HG03280 (cell line): Measurements from ENCODE around the gene MSH5.

ENCODE experiments used
- ATAC-seq: cut with Tn5 transposase; IDR thresholded peaks from one replicate; pipeline ENCODE4 v1.9.1; 2021; ENCODE audit warnings: mild to moderate bottlenecking, moderate library complexity; ENCODE audit not compliant: unreplicated experiment

MSH5 gene

GRCh38 chr6:31728767-31729514, 10.9 kb upstream of the MSH5 start, which contains the start of gene DDAH2:
Gene DDAH2, minus strand, starts transcription at chr6:31729299. Its CDS starts 138 bp downstream, at chr6:31729161.
- no peak for ATAC-seq

GRCh38 chr6:31729515-31729978, 10.3 kb upstream of the MSH5 start:
- ATAC-seq: peak; percentile 44

- peak; percentile 42 for ATAC-seq
Measured at GRCh38 chr6:31729979-31730630, 9.7 kb upstream of the MSH5 start.

GRCh38 chr6:31730631-31731086, 9.1 kb upstream of the MSH5 start:
- ATAC-seq: no peak

- ATAC-seq: no peak
Measured at GRCh38 chr6:31732029-31732428, 7.8 kb upstream of the MSH5 start.

GRCh38 chr6:31733734-31734133, 6.1 kb upstream of the MSH5 start:
- ATAC-seq: no peak

GRCh38 chr6:31734247-31734820, 5.5 kb upstream of the MSH5 start:
- no peak for ATAC-seq

GRCh38 chr6:31734821-31735406, 4.9 kb upstream of the MSH5 start:
- no peak for ATAC-seq

GRCh38 chr6:31736021-31736767, 3.6 kb upstream of the MSH5 start, which contains the start of gene CLIC1:
Gene CLIC1, minus strand, starts transcription at chr6:31736530. Its CDS starts 230 bp downstream, at chr6:31736300.
- ATAC-seq: peak; percentile 20

GRCh38 chr6:31736768-31737314, 3.0 kb upstream of the MSH5 start:
- ATAC-seq: no peak

GRCh38 chr6:31737315-31737990, 2.4 kb upstream of the MSH5 start:
- no peak for ATAC-seq

- no peak for ATAC-seq
Measured at GRCh38 chr6:31737991-31738979, 1.5 kb upstream of the MSH5 start.

GRCh38 chr6:31740397-31741223, 805 bp downstream of the MSH5 start:
- ATAC-seq: no peak

GRCh38 chr6:31741815-31742214, 2.0 kb downstream of the MSH5 start:
- ATAC-seq: no peak

GRCh38 chr6:31742894-31743293, 3.1 kb downstream of the MSH5 start:
- ATAC-seq: no peak

GRCh38 chr6:31744422-31744821, 4.6 kb downstream of the MSH5 start:
- no peak for ATAC-seq

- no peak for ATAC-seq
Measured at GRCh38 chr6:31749301-31750036, 9.7 kb downstream of the MSH5 start.
